Left ventricle myocardium inferior (tissue), 1 donor: ENCODE results near the gene KRTAP10-2. TPM values are rescaled to one million over a fixed set of nuclear protein-coding genes. Genes with fewer than 3 reads are reported as not detected.

ENCODE experiments used
- DNase-seq: peaks from one replicate; pipeline ENCODE4 v3.0.0-alpha.2; 2020
- H3K27ac ChIP-seq: fragments of 200-600 bp; replicated peaks from 2 replicates; pipeline ENCODE4 v1.8.0; 2021
- H3K27me3 ChIP-seq: fragments of 200-600 bp; 2 replicates; pipeline ENCODE4 v1.8.0; 2021; ENCODE audit warnings: low read depth
- H3K36me3 ChIP-seq: fragments of 200-600 bp; 2 replicates; pipeline ENCODE4 v1.8.0; 2021
- H3K4me1 ChIP-seq: fragments of 200-600 bp; 2 replicates; pipeline ENCODE4 v1.8.0; 2021
- H3K4me3 ChIP-seq: fragments of 200-600 bp; 2 replicates; pipeline ENCODE4 v1.8.0; 2021; ENCODE audit warnings: mild to moderate bottlenecking, moderate library complexity
- H3K9me3 ChIP-seq: fragments of 200-600 bp; replicated peaks from 2 replicates; pipeline ENCODE4 v1.8.0; 2021
- intact Hi-C: fragments of 100-400 bp; cut with micrococcal nuclease; formaldehyde crosslinking; loops from one replicate; pipeline ENCODE4 v1.11.0; 2022
- total RNA-seq: library from RNA; stranded (reverse); fragmentation: NEBNext Ultra II Directional; extraction: Animal tissue kit (Norgen Biotek cat#: 25700); gene quantifications from one replicate; pipeline ENCODE4 v1.2.1, GENCODE V29; 2021
- TF ChIP-seq, protein P1 (sequence below): fragments of 200-600 bp; IDR thresholded peaks from 2 replicates; pipeline ENCODE4 v1.8.0; 2021; ENCODE audit warnings: antibody characterized with exemption, mild to moderate bottlenecking, borderline replicate concordance
- donor health status: DM: no; HTN: yes; CAD: no; lungs with severe emphysema.

The KRTAP10-2 gene
- total RNA-seq, 1 donor from 2014 or later, result not detected

DNA sequence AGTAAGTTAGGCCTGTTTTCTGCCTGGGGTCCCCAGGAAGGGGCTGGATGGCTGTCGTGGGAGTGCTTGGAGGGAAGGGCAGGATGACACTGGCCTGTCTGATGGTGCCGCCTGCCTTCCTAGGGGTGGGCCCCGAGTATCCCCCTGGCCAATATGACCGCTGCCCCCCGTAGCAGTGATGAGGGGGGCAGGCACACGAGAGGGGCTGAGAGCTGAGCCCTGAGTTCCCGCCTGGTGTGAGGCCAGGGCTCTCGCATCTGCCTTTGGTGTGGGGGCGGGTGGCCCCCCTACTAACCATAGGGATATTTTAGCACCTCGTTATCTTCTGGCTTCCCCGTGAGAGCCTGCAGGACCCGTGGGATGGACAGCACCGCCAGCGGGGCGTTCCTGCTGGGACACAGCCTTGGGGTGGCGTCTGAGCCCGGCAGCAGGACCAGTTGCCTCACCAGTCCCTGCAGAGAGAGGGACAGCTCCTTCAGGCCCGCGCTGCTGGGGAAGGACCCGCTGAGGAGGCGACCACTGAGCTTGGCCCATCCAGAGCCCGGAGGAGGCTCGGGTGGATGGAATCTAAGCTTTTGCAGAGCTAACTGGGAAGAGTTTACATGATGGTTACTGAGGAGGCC lies 21.7 kb downstream of the KRTAP10-2 start:
- peak; percentile 6 for DNase-seq
- Histone ChIP-seq H3K4me1 (no peaks in the 10 kb centered on the region), H3K27me3 (peaks cover 25% of the 10 kb centered on the region), H3K4me3 (no peak overlapping the region), H3K27ac (no peak overlapping the region), H3K9me3 (no peaks in the 10 kb centered on the region), H3K36me3 (no peaks in the 10 kb centered on the region)
- TF ChIP-seq, protein P1, sequence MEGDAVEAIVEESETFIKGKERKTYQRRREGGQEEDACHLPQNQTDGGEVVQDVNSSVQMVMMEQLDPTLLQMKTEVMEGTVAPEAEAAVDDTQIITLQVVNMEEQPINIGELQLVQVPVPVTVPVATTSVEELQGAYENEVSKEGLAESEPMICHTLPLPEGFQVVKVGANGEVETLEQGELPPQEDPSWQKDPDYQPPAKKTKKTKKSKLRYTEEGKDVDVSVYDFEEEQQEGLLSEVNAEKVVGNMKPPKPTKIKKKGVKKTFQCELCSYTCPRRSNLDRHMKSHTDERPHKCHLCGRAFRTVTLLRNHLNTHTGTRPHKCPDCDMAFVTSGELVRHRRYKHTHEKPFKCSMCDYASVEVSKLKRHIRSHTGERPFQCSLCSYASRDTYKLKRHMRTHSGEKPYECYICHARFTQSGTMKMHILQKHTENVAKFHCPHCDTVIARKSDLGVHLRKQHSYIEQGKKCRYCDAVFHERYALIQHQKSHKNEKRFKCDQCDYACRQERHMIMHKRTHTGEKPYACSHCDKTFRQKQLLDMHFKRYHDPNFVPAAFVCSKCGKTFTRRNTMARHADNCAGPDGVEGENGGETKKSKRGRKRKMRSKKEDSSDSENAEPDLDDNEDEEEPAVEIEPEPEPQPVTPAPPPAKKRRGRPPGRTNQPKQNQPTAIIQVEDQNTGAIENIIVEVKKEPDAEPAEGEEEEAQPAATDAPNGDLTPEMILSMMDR, result no peak
- intact Hi-C loops, result no loop called here

DNA sequence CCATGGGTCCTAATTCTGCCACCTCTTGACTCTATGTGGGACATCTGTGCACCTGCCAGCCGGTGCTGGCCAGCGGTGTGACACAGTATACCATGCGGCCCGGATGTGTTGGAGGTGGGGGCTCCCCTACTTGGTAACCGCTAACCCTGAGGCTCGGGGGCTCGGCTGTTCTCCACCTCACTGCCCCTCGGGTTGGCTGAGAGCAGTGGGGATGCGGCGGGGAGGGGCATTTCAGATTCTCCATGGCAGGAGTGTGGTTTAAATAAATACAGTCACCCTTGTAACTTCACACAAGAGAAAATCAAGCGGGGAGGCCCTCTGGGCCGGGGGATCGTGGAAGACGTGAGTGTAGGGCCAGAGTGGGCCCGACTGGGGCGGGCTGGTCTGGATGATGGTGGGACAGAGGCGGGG lies 22.3 kb downstream of the KRTAP10-2 start:
- intact Hi-C loops, result no loop called here
- DNase-seq, result peak; percentile 4
- peaks cover 25% of the 10 kb centered on the region for H3K27me3 ChIP-seq
- no peaks in the 10 kb centered on the region for H3K4me1 ChIP-seq
- H3K9me3 ChIP-seq, result no peaks in the 10 kb centered on the region
- no peak overlapping the region for H3K27ac ChIP-seq
- TF ChIP-seq, protein P1, result no peak
- H3K4me3 ChIP-seq, result no peak overlapping the region
- H3K36me3 ChIP-seq, result no peaks in the 10 kb centered on the region

DNA sequence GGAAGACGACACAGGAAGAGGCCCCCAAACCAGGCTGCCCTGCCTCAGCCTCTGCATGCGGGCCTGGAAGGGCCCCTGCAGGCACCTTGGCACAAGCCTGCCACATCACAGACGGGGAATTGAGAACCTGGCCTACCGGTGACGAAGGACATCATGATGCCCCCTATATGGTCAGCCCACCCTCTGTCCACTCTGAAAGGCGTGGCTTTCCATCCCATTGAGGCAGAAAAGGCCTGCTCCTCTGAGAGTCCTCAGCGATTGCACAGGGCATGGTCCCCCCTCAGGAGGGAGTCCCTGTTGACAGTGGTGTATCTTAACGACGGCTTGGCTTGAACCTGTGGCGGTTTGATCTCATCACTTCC lies 22.7 kb downstream of the KRTAP10-2 start:
- Histone ChIP-seq H3K4me1 (no peaks in the 10 kb centered on the region), H3K4me3 (no peak overlapping the region), H3K36me3 (no peaks in the 10 kb centered on the region), H3K27ac (no peak overlapping the region), H3K27me3 (peaks cover 25% of the 10 kb centered on the region), H3K9me3 (no peaks in the 10 kb centered on the region)
- DNase-seq, result no peak
- TF ChIP-seq, protein P1, result no peak
- intact Hi-C loops, result no loop called here

DNA sequence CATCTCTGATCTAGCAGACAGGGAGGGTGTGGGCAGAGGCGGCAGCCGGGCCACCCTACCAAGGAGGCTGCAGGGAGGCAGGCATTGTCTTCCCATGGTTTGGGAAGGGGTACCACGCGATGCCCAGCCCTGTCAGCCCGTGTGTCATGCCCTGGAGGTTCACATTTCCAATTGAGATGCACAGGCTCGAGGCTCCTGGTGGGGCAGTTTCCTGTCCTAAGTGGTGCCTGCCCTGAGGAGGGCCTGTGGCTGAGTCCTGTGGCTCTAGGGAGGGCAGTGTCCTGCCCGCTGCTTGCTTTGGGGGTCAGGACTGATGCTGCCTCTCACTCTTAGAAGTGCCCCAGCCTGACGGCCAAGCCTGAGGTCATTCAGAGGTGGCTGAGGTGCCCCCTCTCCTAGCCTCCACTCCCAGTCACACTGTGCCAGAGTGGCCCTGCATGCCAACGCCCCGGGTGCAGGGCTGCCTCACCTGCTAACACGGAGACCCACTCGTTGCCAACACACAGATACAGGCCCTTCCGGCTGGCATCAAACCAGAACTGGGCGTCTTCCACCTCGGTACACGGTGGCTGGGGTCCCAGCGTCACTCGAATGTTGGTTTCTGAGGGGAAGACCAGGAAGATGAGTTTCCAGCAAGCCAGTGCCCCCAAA lies 23.2 kb downstream of the KRTAP10-2 start:
- TF ChIP-seq, protein P1, result no peak
- H3K9me3 ChIP-seq, result no peaks in the 10 kb centered on the region
- no peaks in the 10 kb centered on the region for H3K4me1 ChIP-seq
- no peak overlapping the region for H3K4me3 ChIP-seq
- peak; percentile 6 for DNase-seq
- no peaks in the 10 kb centered on the region for H3K36me3 ChIP-seq
- intact Hi-C loops, result no loop called here
- no peak overlapping the region for H3K27ac ChIP-seq
- H3K27me3 ChIP-seq, result peaks cover 25% of the 10 kb centered on the region

DNA sequence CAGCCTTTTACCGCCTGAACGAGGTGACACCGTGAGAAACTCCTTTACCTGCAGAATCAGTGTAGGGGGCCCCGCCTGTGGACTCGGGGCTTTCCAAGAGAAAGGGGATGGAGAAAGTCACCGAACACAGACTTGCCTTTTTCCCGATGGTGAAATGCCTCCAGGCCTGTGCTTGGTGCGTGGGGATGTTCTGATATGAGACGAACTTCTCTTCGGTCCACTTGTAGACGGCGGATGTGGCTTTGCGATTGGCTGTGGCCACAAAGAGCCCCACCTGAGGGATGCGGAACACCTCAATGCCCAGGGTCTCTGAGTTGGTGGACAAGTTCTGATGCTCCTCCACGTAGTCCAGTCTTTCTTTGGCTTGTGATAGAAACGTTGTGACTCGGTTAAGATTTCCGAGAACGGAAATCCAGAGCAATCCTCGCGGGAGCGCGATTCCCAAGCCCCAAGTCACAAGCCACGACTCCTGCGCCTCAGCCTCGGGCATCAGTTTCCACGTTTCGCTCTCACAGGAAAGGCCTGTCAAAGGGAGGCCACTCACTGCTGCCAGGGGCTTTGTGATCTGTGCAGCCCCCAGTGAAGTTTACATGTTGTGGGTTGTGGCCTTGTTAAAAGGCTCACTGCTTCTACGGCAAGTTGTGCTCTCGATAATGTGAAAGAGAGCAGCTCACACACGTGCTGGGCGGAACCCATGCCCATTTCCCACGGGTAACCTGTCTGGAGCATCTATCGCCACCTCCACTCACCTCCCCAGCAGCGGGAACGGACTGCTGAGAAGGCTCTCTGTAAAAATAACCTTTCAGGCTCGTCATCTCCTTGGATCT lies 23.9 kb downstream of the KRTAP10-2 start:
- TF ChIP-seq, protein P1, result no peak
- H3K4me1 ChIP-seq, result no peaks in the 10 kb centered on the region
- H3K4me3 ChIP-seq, result no peak overlapping the region
- no peaks in the 10 kb centered on the region for H3K36me3 ChIP-seq
- H3K27me3 ChIP-seq, result peaks cover 28% of the 10 kb centered on the region
- peak; percentile 1 for DNase-seq
- H3K27ac ChIP-seq, result no peak overlapping the region
- intact Hi-C loops, result no loop called here
- H3K9me3 ChIP-seq, result no peaks in the 10 kb centered on the region
